Lower leg skin (tissue), 4 donors: Measurements from ENCODE around the gene PCGF5. TPM values are rescaled to one million over a fixed set of nuclear protein-coding genes. Genes with fewer than 3 reads are reported as not detected.
"Not testable (repeated sequence)": the region's sequence is repeated elsewhere in the genome, so short reads cannot be mapped to it uniquely, and the experiment has no call there.

Experiments
- DNase-seq, 2 donors: peaks; one replicate each; pipeline ENCODE4 v3.0.0-alpha.2; 2019; ENCODE audit warnings: low spot score in 2 of 2
- H3K4me3 ChIP-seq: fragments of 200-600 bp; sonication (generic); 2 replicates; pipeline ENCODE4 v1.5.1; 2017; ENCODE audit warnings: mild to moderate bottlenecking, low read depth; ENCODE audit not compliant: poor library complexity, severe bottlenecking
- POLR2A ChIP-seq, 2 donors: fragments of 450-650 bp; IDR thresholded peaks; one replicate each; pipeline ENCODE4 v1.6.1; 2016 to 2017; ENCODE audit warnings: antibody characterized with exemption in 2 of 2, mild to moderate bottlenecking in 1 of 2, moderate library complexity in 1 of 2
- WGBS, 2 donors: methylation state at CpG; one replicate each; pipeline ENCODE4 v1.1.5; 2018; 5-methylcytosine and 5-hydroxymethylcytosine counted together
- intact Hi-C: fragments of 100-400 bp; cut with DNase I; formaldehyde crosslinking; loops from one replicate; pipeline ENCODE4 v1.15.0; 2023; ENCODE audit warnings: low total_unique reads
- total RNA-seq, 4 donors: library from RNA; depleted of rRNA; stranded (reverse); fragments of >200 nt; gene quantifications; one replicate each; pipeline ENCODE4 v1.1.0, GENCODE V29; 2016
- TF ChIP-seq, protein P1 (sequence below), 3 donors: fragments of 450-650 bp; IDR thresholded peaks; one replicate each; pipeline ENCODE4 v1.5.1; 2016; ENCODE audit warnings: antibody characterized with exemption in 3 of 3, mild to moderate bottlenecking in 3 of 3, moderate library complexity in 2 of 3

PCGF5 gene
- total RNA-seq, result 10 to 100 TPM; 16.4 to 43.4 (median 28.3) TPM

GRCh38 chr10:91220194-91220953 lies at the start of gene PCGF5:
Gene PCGF5, plus strand, starts transcription at chr10:91220663. Its CDS starts 2,209 bp downstream, at chr10:91222872.
- H3K4me3 ChIP-seq, result peak within 1 kb of the TSS; percentile 68
- intact Hi-C loops, result no loop called here
- WGBS, 2 donors, result 1 to 2% methylated on average over 12 to 63 of the region's 66 CpGs
- peak; percentile 79 to 96 for DNase-seq
- TF ChIP-seq, protein P1, sequence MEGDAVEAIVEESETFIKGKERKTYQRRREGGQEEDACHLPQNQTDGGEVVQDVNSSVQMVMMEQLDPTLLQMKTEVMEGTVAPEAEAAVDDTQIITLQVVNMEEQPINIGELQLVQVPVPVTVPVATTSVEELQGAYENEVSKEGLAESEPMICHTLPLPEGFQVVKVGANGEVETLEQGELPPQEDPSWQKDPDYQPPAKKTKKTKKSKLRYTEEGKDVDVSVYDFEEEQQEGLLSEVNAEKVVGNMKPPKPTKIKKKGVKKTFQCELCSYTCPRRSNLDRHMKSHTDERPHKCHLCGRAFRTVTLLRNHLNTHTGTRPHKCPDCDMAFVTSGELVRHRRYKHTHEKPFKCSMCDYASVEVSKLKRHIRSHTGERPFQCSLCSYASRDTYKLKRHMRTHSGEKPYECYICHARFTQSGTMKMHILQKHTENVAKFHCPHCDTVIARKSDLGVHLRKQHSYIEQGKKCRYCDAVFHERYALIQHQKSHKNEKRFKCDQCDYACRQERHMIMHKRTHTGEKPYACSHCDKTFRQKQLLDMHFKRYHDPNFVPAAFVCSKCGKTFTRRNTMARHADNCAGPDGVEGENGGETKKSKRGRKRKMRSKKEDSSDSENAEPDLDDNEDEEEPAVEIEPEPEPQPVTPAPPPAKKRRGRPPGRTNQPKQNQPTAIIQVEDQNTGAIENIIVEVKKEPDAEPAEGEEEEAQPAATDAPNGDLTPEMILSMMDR (IDR thresholded peaks at IDR 0.05), result no peak
- no peak for TF ChIP-seq POLR2A (IDR thresholded peaks at IDR 0.05)

- WGBS, 2 donors, result 91 to 92% methylated on average over 3 of the region's 3 CpGs
- no peak overlapping the region for H3K4me3 ChIP-seq
- DNase-seq, result no peak
- intact Hi-C loops, result no loop called here
- TF ChIP-seq, protein P1 (IDR thresholded peaks at IDR 0.05), result no peak
- TF ChIP-seq POLR2A (IDR thresholded peaks at IDR 0.05), result no peak
Observed at GRCh38 chr10:91171485-91171884, 49.0 kb upstream of the PCGF5 start.

DNA sequence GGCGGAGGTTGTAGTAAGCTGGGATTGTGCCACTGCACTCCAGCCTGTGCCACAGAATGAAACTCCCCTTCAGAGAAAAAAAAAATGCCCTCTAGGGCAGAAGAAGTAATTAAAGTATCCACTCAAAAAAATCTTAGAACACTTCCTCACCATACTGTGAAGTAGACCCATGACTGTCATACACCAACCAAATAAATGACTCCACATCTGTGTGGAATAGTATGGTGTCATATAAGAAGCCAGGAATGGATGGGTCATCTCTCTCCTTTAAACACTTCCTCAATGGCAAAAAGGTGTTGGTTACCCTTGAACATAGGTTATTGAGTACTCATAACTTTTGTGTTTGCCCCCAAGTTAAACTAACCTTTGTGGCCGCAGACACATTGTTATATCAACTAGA lies 48.1 kb upstream of the PCGF5 start:
- intact Hi-C loops, result no loop called here
- no peak for DNase-seq
- TF ChIP-seq POLR2A (IDR thresholded peaks at IDR 0.05), result no peak
- TF ChIP-seq, protein P1 (IDR thresholded peaks at IDR 0.05), result no peak
- H3K4me3 ChIP-seq, result no peak overlapping the region
- 97 to 98% methylated on average over 2 of the region's 2 CpGs for WGBS, 2 donors

DNA sequence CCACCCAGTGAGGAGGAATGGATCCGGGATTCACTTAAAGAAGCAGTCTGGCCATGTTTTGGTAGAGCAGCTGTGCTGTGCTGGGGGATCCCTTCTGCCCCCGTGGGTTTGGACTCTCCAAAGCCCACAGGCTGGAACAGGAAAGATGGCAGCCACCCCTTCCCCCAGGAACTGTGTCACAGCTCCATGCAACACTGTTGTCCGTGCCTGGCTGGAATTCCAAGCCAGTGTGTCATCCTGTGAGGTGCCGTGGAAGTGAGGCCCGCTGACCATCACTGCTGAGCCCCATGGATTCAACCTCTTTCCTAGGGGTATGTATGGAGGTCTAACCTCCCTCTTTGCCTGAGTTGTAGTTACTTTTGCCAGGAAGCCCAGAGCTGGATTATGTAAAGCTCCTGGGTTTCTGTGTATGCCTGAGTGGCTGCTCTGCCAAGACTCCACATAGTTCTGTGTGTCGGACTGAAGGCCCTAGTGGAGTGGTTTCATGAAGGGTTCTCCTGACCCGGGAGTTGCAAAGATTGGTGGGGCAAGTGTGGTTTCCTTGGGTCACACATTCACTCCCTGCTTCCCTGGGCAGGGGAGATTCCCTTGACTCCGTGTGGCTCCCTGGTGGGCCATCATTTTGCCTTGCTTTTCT lies 35.1 kb upstream of the PCGF5 start:
- TF ChIP-seq, protein P1 (IDR thresholded peaks at IDR 0.05), result no peak
- TF ChIP-seq POLR2A (IDR thresholded peaks at IDR 0.05), result no peak
- H3K4me3 ChIP-seq, result no peak overlapping the region
- intact Hi-C loops, result no loop called here
- DNase-seq, result no peak
- WGBS, 2 donors, result 84 to 90% methylated on average over 8 of the region's 8 CpGs

GRCh38 chr10:91187156-91187555 lies 33.3 kb upstream of the PCGF5 start:
- intact Hi-C loops, result no loop called here
- 86% methylated on average over 4 of the region's 4 CpGs for WGBS, 2 donors
- no peak for TF ChIP-seq POLR2A (IDR thresholded peaks at IDR 0.05)
- TF ChIP-seq, protein P1 (IDR thresholded peaks at IDR 0.05), result no peak
- DNase-seq, result no peak
- no peak overlapping the region for H3K4me3 ChIP-seq

DNA sequence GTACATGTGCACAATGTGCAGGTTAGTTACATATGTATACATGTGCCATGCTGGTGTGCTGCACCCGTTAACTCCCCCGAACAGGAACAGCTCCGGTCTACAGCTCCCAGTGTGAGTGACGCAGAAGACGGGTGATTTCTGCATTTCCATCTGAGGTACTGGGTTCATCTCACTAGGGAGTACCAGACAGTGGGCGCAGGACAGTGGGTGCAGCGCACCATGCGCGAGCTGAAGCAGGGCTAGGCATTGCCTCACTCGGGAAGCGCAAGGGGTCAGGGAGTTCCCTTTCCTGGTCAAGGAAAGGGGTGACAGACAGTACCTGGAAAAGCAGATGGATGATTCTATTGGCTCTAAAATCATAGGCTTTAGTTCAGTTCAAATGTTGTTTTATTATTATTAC lies 32.5 kb upstream of the PCGF5 start:
- WGBS, 2 donors, result 88 to 93% methylated on average over 11 of the region's 11 CpGs
- H3K4me3 ChIP-seq, DNase-seq, intact Hi-C loops: not testable (repeated sequence)
